HCT116 (cell line): ENCODE results near the gene EPHA4.

Experiments
- ELF1 ChIP-seq: IDR thresholded peaks from 2 replicates; pipeline ENCODE4 v1.6.1; 2012; ENCODE audit warnings: low read depth, borderline replicate concordance
- EZH2phosphoT487 ChIP-seq: fragments of 200-600 bp; IDR thresholded peaks from 2 replicates; pipeline ENCODE4 v1.6.1; 2018; ENCODE audit warnings: antibody characterized with exemption, borderline replicate concordance
- POLR2A ChIP-seq: IDR thresholded peaks from 2 replicates; pipeline ENCODE4 v1.7.0; 2011; ENCODE audit warnings: borderline replicate concordance; ENCODE audit not compliant: insufficient read depth, insufficient read length; ENCODE audit errors: extremely low read depth
- POLR2AphosphoS5 ChIP-seq: IDR thresholded peaks from 2 replicates; pipeline ENCODE4 v1.6.1; 2011; ENCODE audit warnings: mild to moderate bottlenecking, low read depth, low read length, moderate library complexity
- RAD21 ChIP-seq: IDR thresholded peaks from 2 replicates; pipeline ENCODE4 v1.6.1; 2012; ENCODE audit warnings: low read depth, mild to moderate bottlenecking
- TCF7L2 ChIP-seq: IDR thresholded peaks from 2 replicates; pipeline ENCODE4 v1.7.0; 2011; ENCODE audit warnings: borderline replicate concordance, inconsistent platforms; ENCODE audit not compliant: insufficient read depth, insufficient read length; ENCODE audit errors: extremely low read depth
- YY1 ChIP-seq: IDR thresholded peaks from 2 replicates; pipeline ENCODE4 v1.6.1; 2011; ENCODE audit warnings: low read length, low read depth, moderate library complexity, mild to moderate bottlenecking; ENCODE audit not compliant: insufficient replicate concordance; ENCODE audit errors: extremely low read depth
- TF ChIP-seq, protein P1 (sequence below), 3 experiments: fragments of 200-600 bp in 1 of 3; sonication (generic) in 1 of 3; IDR thresholded peaks in 2 of 3; conservative IDR thresholded peaks in 1 of 3; 2 replicates each; pipeline ENCODE4 v1.5.1; 2012 to 2017; ENCODE audit warnings: low read depth in 2 of 3, low read length in 2 of 3, antibody characterized with exemption in 1 of 3, borderline replicate concordance in 1 of 3, control low read depth in 1 of 3, mild to moderate bottlenecking in 1 of 3, mixed read lengths in 1 of 3, mixed run types in 1 of 3, moderate library complexity in 1 of 3; ENCODE audit not compliant: insufficient read depth in 1 of 3
- TF ChIP-seq, protein P2 (sequence below): IDR thresholded peaks from 2 replicates; pipeline ENCODE4 v1.6.1; 2012; ENCODE audit warnings: low read depth
- TF ChIP-seq, protein P3 (sequence below): IDR thresholded peaks from 2 replicates; pipeline ENCODE4 v1.6.1; 2012

DNA sequence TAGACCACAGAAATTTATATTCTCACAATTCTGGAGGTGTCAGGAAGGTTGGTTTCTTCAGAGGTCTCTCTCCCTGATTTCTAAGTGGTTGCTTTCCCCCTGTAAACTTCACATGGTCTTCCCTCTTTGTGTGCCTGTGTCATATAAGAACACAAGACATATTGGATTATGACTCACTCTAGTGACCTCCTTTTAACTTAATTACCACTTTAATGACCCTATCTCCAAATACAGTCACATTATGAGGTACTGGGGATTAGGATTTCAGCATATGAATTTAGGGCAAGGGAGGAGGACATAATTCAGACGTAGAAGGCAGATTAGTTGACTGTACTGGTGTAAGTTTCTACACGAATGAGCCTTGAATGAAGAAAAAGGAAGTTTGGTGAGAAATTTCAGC lies 38.2 kb upstream of the EPHA4 start:
- TF ChIP-seq, protein P1, sequence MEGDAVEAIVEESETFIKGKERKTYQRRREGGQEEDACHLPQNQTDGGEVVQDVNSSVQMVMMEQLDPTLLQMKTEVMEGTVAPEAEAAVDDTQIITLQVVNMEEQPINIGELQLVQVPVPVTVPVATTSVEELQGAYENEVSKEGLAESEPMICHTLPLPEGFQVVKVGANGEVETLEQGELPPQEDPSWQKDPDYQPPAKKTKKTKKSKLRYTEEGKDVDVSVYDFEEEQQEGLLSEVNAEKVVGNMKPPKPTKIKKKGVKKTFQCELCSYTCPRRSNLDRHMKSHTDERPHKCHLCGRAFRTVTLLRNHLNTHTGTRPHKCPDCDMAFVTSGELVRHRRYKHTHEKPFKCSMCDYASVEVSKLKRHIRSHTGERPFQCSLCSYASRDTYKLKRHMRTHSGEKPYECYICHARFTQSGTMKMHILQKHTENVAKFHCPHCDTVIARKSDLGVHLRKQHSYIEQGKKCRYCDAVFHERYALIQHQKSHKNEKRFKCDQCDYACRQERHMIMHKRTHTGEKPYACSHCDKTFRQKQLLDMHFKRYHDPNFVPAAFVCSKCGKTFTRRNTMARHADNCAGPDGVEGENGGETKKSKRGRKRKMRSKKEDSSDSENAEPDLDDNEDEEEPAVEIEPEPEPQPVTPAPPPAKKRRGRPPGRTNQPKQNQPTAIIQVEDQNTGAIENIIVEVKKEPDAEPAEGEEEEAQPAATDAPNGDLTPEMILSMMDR (IDR thresholded peaks at IDR 0.05 in 2 of 3, conservative IDR thresholded peaks at IDR 0.05 in 1 of 3; ENCODE audit: borderline replicate concordance in 1 of 3, insufficient read depth in 1 of 3, low read depth in 2 of 3, low read length in 2 of 3): no peak
- no peak for TF ChIP-seq EZH2phosphoT487
- no peak for TF ChIP-seq POLR2A
- TF ChIP-seq RAD21: no peak
- no peak for TF ChIP-seq YY1
- TF ChIP-seq, protein P2, sequence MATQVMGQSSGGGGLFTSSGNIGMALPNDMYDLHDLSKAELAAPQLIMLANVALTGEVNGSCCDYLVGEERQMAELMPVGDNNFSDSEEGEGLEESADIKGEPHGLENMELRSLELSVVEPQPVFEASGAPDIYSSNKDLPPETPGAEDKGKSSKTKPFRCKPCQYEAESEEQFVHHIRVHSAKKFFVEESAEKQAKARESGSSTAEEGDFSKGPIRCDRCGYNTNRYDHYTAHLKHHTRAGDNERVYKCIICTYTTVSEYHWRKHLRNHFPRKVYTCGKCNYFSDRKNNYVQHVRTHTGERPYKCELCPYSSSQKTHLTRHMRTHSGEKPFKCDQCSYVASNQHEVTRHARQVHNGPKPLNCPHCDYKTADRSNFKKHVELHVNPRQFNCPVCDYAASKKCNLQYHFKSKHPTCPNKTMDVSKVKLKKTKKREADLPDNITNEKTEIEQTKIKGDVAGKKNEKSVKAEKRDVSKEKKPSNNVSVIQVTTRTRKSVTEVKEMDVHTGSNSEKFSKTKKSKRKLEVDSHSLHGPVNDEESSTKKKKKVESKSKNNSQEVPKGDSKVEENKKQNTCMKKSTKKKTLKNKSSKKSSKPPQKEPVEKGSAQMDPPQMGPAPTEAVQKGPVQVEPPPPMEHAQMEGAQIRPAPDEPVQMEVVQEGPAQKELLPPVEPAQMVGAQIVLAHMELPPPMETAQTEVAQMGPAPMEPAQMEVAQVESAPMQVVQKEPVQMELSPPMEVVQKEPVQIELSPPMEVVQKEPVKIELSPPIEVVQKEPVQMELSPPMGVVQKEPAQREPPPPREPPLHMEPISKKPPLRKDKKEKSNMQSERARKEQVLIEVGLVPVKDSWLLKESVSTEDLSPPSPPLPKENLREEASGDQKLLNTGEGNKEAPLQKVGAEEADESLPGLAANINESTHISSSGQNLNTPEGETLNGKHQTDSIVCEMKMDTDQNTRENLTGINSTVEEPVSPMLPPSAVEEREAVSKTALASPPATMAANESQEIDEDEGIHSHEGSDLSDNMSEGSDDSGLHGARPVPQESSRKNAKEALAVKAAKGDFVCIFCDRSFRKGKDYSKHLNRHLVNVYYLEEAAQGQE: no peak
- TF ChIP-seq POLR2AphosphoS5: no peak
- TF ChIP-seq TCF7L2: no peak
- TF ChIP-seq ELF1: no peak
- TF ChIP-seq, protein P3, sequence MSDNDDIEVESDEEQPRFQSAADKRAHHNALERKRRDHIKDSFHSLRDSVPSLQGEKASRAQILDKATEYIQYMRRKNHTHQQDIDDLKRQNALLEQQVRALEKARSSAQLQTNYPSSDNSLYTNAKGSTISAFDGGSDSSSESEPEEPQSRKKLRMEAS: no peak
